HL-60 (cell line): ENCODE results near the gene ARHGAP26.

ENCODE experiments used
- DNase-seq, 2 experiments: peaks; one replicate each; pipeline ENCODE4 v3.0.0-alpha.2; 2010 to 2020; ENCODE audit warnings: low read depth in 1 of 2, low spot score in 1 of 2
- H3K27ac ChIP-seq: fragments of 250-450 bp; sonication (Bioruptor Pico); replicated peaks from 2 replicates; pipeline ENCODE4 v1.5.1; 2020; ENCODE audit warnings: mild to moderate bottlenecking, moderate library complexity
- H3K27me3 ChIP-seq: fragments of 250-450 bp; sonication (Bioruptor Pico); 2 replicates; pipeline ENCODE4 v1.5.1; 2021; ENCODE audit warnings: mild to moderate bottlenecking, moderate library complexity; ENCODE audit not compliant: insufficient read depth, poor library complexity, severe bottlenecking
- H3K4me3 ChIP-seq: replicated peaks from 2 replicates; pipeline ENCODE4 v1.5.1; 2011; ENCODE audit warnings: mild to moderate bottlenecking, control low read depth, low read length; ENCODE audit not compliant: insufficient read depth
- CTCF ChIP-seq: IDR thresholded peaks from one replicate; pipeline ENCODE4 v1.5.1; 2011; ENCODE audit warnings: low read length, control low read depth, inconsistent platforms; ENCODE audit not compliant: insufficient read depth
- GABPA ChIP-seq: IDR thresholded peaks from 2 replicates; pipeline ENCODE4 v1.6.1; 2012; ENCODE audit warnings: low read depth
- POLR2AphosphoS5 ChIP-seq: IDR thresholded peaks from 2 replicates; pipeline ENCODE4 v1.6.1; 2012; ENCODE audit warnings: low read depth
- REST ChIP-seq: IDR thresholded peaks from 2 replicates; pipeline ENCODE4 v1.6.1; 2012; ENCODE audit warnings: low read depth; ENCODE audit not compliant: insufficient replicate concordance
- SPI1 ChIP-seq: IDR thresholded peaks from 2 replicates; pipeline ENCODE4 v1.6.1; 2012; ENCODE audit warnings: low read depth, mild to moderate bottlenecking, borderline replicate concordance

The ARHGAP26 gene

DNA sequence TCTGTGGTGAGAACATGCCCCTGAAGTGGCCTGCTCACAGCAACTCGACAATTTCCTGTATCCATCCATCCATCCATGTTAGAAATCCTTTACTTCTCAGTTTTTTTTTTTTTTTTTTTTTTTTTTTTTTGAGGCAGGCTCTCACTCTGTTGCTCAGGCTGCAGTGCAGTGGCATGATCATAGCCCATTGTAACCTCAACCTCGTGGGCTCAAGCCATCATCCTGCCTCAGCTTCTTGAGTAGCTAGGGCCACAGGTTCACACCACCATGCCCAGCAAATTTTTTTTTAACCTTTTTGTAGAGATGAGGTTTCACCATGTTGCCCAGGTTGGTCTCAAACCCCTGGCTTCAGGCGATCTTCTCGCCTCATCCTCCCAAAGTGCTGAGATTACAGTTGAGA is 259.1 kb downstream of the ARHGAP26 start:
- no peak for TF ChIP-seq REST
- Histone ChIP-seq H3K27me3 (no peaks in the 10 kb centered on the region), H3K4me3 (no peak overlapping the region), H3K27ac (no peak overlapping the region)
- DNase-seq: no peak

GRCh38 chr5:143030349-143030748 is 260.2 kb downstream of the ARHGAP26 start:
- no peaks in the 10 kb centered on the region for H3K27me3 ChIP-seq
- no peak overlapping the region for H3K27ac ChIP-seq
- no peak for TF ChIP-seq GABPA
- peak; percentile 16; the same call in 1 of the 2 replicates for TF ChIP-seq SPI1
- DNase-seq: peak in 1 of 2 experiments; percentile 24
- no peak overlapping the region for H3K4me3 ChIP-seq

GRCh38 chr5:143031781-143032580 is 261.8 kb downstream of the ARHGAP26 start:
- no peak overlapping the region for H3K4me3 ChIP-seq
- TF ChIP-seq GABPA (no peak), SPI1 (no peak), POLR2AphosphoS5 (no peak), CTCF (no peak), REST (no peak)
- DNase-seq: no peak
- no peak overlapping the region for H3K27ac ChIP-seq
- no peaks in the 10 kb centered on the region for H3K27me3 ChIP-seq

DNA sequence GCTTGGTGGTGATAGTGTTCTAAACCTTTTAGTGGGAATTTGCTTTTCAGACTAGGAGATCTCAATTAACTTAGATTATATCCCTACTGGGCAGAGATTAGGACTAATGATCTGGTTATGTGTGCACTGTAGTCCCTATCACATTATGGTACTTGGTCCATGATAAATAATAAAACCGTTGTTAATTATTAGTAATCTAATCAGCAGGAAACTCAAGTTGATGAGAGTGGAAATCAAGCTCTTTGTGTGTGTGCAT is 262.3 kb downstream of the ARHGAP26 start:
- TF ChIP-seq REST (no peak), GABPA (no peak), SPI1 (no peak), CTCF (no peak), POLR2AphosphoS5 (no peak)
- Histone ChIP-seq H3K27ac (no peak overlapping the region), H3K4me3 (no peak overlapping the region), H3K27me3 (no peaks in the 10 kb centered on the region)
- no peak for DNase-seq
